HEK293 (cell line): ENCODE results near the gene PPP3CA.

Experiments used
- BCL11A ChIP-seq: fragments of 450-650 bp; formaldehyde crosslinking; IDR thresholded peaks from 2 replicates; pipeline ENCODE4 v1.5.1; 2016; ENCODE audit warnings: low read depth, missing biosample characterization, missing genetic modification characterization
- CTCF ChIP-seq: fragments of 450-650 bp; formaldehyde crosslinking; IDR thresholded peaks from 2 replicates; pipeline ENCODE4 v1.5.1; 2016; ENCODE audit warnings: missing biosample characterization, missing genetic modification characterization
- PBX3 ChIP-seq: sonication (generic); formaldehyde crosslinking; IDR thresholded peaks from 2 replicates; pipeline ENCODE4 v1.8.1; 2022; ENCODE audit warnings: mild to moderate bottlenecking, moderate library complexity, missing genetic modification reagents
- ZFP37 ChIP-seq: fragments of 450-650 bp; formaldehyde crosslinking; IDR thresholded peaks from 2 replicates; pipeline ENCODE4 v1.5.1; 2016; ENCODE audit warnings: missing biosample characterization, missing genetic modification characterization
- ZNF114 ChIP-seq: fragments of 450-650 bp; formaldehyde crosslinking; IDR thresholded peaks from 2 replicates; pipeline ENCODE4 v1.5.0; 2017; ENCODE audit warnings: missing biosample characterization, missing genetic modification characterization
- ZNF335 ChIP-seq: fragments of 450-650 bp; formaldehyde crosslinking; conservative IDR thresholded peaks from 2 replicates; pipeline ENCODE4 v1.5.1; 2016; ENCODE audit warnings: missing biosample characterization, missing genetic modification characterization
- ZNF555 ChIP-seq: fragments of 450-650 bp; formaldehyde crosslinking; conservative IDR thresholded peaks from 2 replicates; pipeline ENCODE4 v1.5.1; 2017; ENCODE audit warnings: missing biosample characterization, mild to moderate bottlenecking, missing genetic modification characterization, inconsistent platforms
- ZNF623 ChIP-seq: fragments of 450-650 bp; formaldehyde crosslinking; IDR thresholded peaks from 2 replicates; pipeline ENCODE4 v1.5.1; 2016; ENCODE audit warnings: missing biosample characterization, missing genetic modification characterization

GRCh38 chr4:101066626-101067170, 280.6 kb downstream of the PPP3CA start:
- no peak for TF ChIP-seq ZFP37 (tag by site-specific recombination)
- no peak for TF ChIP-seq PBX3 (CRISPR knock-in tag)
- TF ChIP-seq ZNF114 (tag by site-specific recombination) = no peak
- TF ChIP-seq BCL11A (tag by site-specific recombination) = no peak
- TF ChIP-seq ZNF555 (tag by site-specific recombination) = no peak
- TF ChIP-seq ZNF335 (tag by site-specific recombination) = no peak
- TF ChIP-seq CTCF = no peak
- no peak for TF ChIP-seq ZNF623 (tag by site-specific recombination)
